ENCODE measurements around the gene TRIM44.

GRCh38 chr11:35814081-35814695, 151.6 kb downstream of the TRIM44 start:
- TF ChIP-seq CTCF (IDR thresholded peaks at IDR 0.05) (no peak), POLR2A (IDR thresholded peaks at IDR 0.05) (no peak), EP300 (IDR thresholded peaks at IDR 0.05) (no peak)
